ENCODE measurements around the gene CHRNG.

GRCh38 chr2:232521098-232521497 is 18.4 kb upstream of the CHRNG start:
- TF ChIP-seq TCF7L2 (IDR thresholded peaks at IDR 0.05; ENCODE audit: borderline replicate concordance, low read depth, low read length) (no peak), CTCF (tag by site-specific recombination; IDR thresholded peaks at IDR 0.05) (no peak), PBX3 (CRISPR knock-in tag; IDR thresholded peaks at IDR 0.05) (no peak), SP2 (tag by site-specific recombination; IDR thresholded peaks at IDR 0.05) (no peak), ZNF416 (tag by site-specific recombination; IDR thresholded peaks at IDR 0.05) (no peak), ZNF132 (tag by site-specific recombination; IDR thresholded peaks at IDR 0.05; ENCODE audit: borderline replicate concordance) (no peak), MZF1 (tag by site-specific recombination; IDR thresholded peaks at IDR 0.05; ENCODE audit: borderline replicate concordance) (no peak), REST (tag by site-specific recombination; IDR thresholded peaks at IDR 0.05) (no peak), ZBTB7A (tag by site-specific recombination; IDR thresholded peaks at IDR 0.05; ENCODE audit: low read depth) (no peak), ZNF280D (tag by site-specific recombination; IDR thresholded peaks at IDR 0.05) (no peak), HOXA7 (CRISPR knock-in tag; IDR thresholded peaks at IDR 0.05; ENCODE audit: borderline replicate concordance) (no peak), ZNF174 (tag by site-specific recombination; IDR thresholded peaks at IDR 0.05) (no peak), PRDM4 (tag by site-specific recombination; IDR thresholded peaks at IDR 0.05) (no peak)
